Common myeloid progenitor, CD34-positive (primary cell): ENCODE measurements around the gene WDR27.
"Not testable (repeated sequence)": the region's sequence is repeated elsewhere in the genome, so short reads cannot be mapped to it uniquely, and the experiment has no call there.

ENCODE experiments used
- CTCF ChIA-PET: fragments of 350-600 bp; sonication (Branson Sonifier 250); formaldehyde crosslinking; loops from one replicate; lab custom pipeline; 2021; ENCODE audit warnings: antibody characterized with exemption; lab: Charles Lee
- POLR2A ChIA-PET: fragments of 350-600 bp; sonication (Branson Sonifier 250); formaldehyde crosslinking; loops from one replicate; lab custom pipeline; 2021; ENCODE audit warnings: antibody characterized with exemption; lab: Charles Lee
- DNase-seq, 3 donors: peaks; one replicate each; pipeline versions ENCODE4 v3.0.0 to v3.0.0-alpha.2; 2013
- H3K27ac ChIP-seq, 2 experiments: 1 replicate in 1 of 2; 2 replicates in 1 of 2; pipeline ENCODE4 v1.7.0; 2013; ENCODE audit warnings: inconsistent platforms in 2 of 2, low read length in 2 of 2, mild to moderate bottlenecking in 2 of 2, low read depth in 1 of 2, moderate library complexity in 1 of 2; ENCODE audit not compliant: severe bottlenecking in 2 of 2, insufficient read depth in 1 of 2, poor library complexity in 1 of 2
- H3K27me3 ChIP-seq, 5 experiments: replicated peaks in 2 of 5; 1 replicate in 3 of 5; 2 replicates in 2 of 5; pipeline versions ENCODE4 v1.6.1 to v1.7.0; 2013; ENCODE audit warnings: low read length in 4 of 5, mild to moderate bottlenecking in 2 of 5, moderate library complexity in 2 of 5, inconsistent platforms in 1 of 5; ENCODE audit not compliant: insufficient read depth in 5 of 5, control insufficient read depth in 4 of 5
- H3K36me3 ChIP-seq, 4 experiments: 1 replicate in 2 of 4; 2 replicates in 2 of 4; pipeline versions ENCODE4 v1.6.1 to v1.7.0; 2013; ENCODE audit warnings: low read length in 3 of 4, control low read depth in 1 of 4, mild to moderate bottlenecking in 1 of 4; ENCODE audit not compliant: control insufficient read depth in 4 of 4, insufficient read depth in 4 of 4
- H3K4me1 ChIP-seq, 4 experiments: 1 replicate in 3 of 4; 2 replicates in 1 of 4; pipeline versions ENCODE4 v1.6.1 to v1.7.1; 2013; ENCODE audit warnings: low read length in 3 of 4, mild to moderate bottlenecking in 3 of 4, control low read depth in 1 of 4, inconsistent platforms in 1 of 4, moderate library complexity in 1 of 4; ENCODE audit not compliant: control insufficient read depth in 4 of 4, insufficient read depth in 4 of 4; ENCODE audit errors: control extremely low read depth in 1 of 4
- H3K4me3 ChIP-seq, 7 experiments: 1 replicate in 4 of 7; 2 replicates in 3 of 7; pipeline versions ENCODE4 v1.5.1 to v1.7.0; 2013; ENCODE audit warnings: mild to moderate bottlenecking in 7 of 7, low read length in 6 of 7, moderate library complexity in 6 of 7, inconsistent platforms in 2 of 7, low read depth in 2 of 7, control low read depth in 1 of 7; ENCODE audit not compliant: insufficient read depth in 4 of 7, control insufficient read depth in 1 of 7; ENCODE audit errors: extremely low read depth in 1 of 7
- H3K9me3 ChIP-seq, 5 experiments: 1 replicate in 4 of 5; 2 replicates in 1 of 5; pipeline versions ENCODE4 v1.6.1 to v1.7.1; 2013; ENCODE audit warnings: low read length in 4 of 5, mild to moderate bottlenecking in 2 of 5, inconsistent platforms in 1 of 5, low read depth in 1 of 5, moderate library complexity in 1 of 5; ENCODE audit not compliant: control insufficient read depth in 4 of 5, insufficient read depth in 2 of 5; ENCODE audit errors: control extremely low read depth in 1 of 5
- WGBS: methylation state at CpG from one replicate; pipeline ENCODE4 v1.1.5; 2013; ENCODE audit not compliant: insufficient coverage; 5-methylcytosine and 5-hydroxymethylcytosine counted together

Gene WDR27

DNA sequence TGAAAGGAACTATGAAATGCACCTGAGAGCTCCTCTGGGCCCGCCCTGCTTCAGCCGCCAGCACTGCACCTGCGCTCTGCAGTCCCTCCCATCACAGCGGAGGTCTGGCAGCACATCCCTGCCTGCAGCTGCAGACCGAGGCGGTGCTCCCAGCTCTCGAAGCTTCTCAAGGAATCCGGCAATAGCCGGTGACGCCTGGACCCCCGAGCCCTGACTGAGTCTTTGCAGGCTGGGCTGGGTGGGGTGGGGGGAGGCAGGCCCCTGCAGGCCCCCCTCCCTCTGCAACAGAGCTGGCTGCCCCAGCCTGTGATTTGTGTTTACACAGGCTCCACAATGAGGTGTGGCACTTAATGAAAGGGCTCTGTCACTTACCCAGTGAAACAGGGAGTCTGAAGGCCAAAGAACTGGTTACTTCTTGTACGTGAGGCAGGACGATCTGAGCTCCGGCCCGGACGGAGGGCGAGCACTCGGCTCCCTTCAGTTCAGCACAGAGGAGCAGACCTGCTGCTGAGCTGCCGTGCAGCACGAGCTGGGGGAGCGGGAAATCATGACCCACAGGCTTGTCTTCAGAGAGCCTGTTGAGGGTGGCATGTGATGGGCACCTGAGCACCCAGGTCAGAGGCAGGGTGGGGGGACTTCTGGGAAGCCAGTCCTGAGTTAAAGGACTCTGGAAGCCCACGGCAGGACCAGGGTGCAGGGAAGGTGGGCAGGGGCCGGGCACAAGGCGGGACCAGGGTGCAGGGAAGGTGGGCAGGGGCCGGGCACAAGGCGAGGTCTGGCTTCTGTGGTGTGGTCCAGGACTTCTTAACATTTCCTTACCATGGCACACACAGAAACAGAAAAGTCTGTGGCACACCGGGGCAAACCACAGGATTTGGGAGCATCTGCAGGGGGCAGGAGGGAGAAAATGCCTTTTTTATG is 255.9 kb downstream of the WDR27 start:
- no peaks in the 10 kb centered on the region for H3K36me3 ChIP-seq
- ChIA-PET CTCF (no interaction called here), POLR2A (no interaction called here)
- no peaks in the 10 kb centered on the region for H3K27me3 ChIP-seq
- H3K4me3 ChIP-seq = no peak overlapping the region
- H3K27ac ChIP-seq = no peak overlapping the region
- DNase-seq = no peak
- H3K4me1 ChIP-seq = no peaks in the 10 kb centered on the region
- 96% methylated on average over 23 of the region's 27 CpGs for WGBS
- peaks cover 0 to 2% (median 0%) of the 10 kb centered on the region in 5 experiments for H3K9me3 ChIP-seq

DNA sequence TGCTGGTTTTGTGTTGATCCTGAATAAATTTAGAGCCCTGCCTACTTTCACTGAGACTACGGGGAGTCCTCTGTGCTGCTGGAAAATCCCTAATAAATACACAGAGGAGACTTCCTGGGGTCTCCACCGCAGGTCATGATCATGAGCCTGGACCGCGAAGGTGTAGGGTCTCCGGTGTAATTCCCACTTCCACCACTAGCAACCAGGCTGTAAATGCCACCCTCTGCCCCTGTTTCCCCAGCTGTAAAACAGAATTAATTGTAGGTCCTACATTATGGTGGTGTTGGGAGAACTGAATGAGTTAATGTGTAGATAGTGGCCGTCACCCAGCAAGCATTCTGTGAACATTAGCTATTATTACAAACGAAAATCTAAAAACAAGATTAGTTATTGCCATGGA is 256.6 kb downstream of the WDR27 start:
- ChIA-PET POLR2A (no interaction called here), CTCF (no interaction called here)
- DNase-seq = no peak
- Histone ChIP-seq H3K27me3 (no peaks in the 10 kb centered on the region), H3K36me3 (no peaks in the 10 kb centered on the region), H3K27ac (no peak overlapping the region), H3K4me1 (no peaks in the 10 kb centered on the region), H3K9me3 (peaks cover 0 to 2% (median 0%) of the 10 kb centered on the region in 5 experiments), H3K4me3 (no peak overlapping the region)
- WGBS = 96% methylated on average over 2 of the region's 7 CpGs

DNA sequence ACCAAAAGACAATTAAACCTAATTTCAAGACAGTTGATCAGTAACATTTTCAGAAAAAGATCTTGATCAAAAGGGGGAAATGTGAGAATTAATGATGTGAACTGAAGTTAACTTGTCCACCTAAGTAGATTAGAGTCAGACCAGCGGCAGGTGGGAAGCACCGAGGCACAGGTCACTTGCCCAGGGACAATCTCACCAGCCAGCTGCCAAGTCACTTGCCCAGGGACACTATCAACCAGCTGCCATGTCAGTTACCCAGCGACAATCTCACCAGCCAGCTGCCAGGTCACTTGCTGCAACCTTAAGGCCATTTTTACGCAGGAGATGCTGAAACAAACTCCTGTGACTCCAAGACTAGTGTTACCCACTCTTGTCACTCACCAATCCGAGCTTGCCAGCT is 260.5 kb downstream of the WDR27 start:
- WGBS = 90% methylated on average over 3 of the region's 5 CpGs

DNA sequence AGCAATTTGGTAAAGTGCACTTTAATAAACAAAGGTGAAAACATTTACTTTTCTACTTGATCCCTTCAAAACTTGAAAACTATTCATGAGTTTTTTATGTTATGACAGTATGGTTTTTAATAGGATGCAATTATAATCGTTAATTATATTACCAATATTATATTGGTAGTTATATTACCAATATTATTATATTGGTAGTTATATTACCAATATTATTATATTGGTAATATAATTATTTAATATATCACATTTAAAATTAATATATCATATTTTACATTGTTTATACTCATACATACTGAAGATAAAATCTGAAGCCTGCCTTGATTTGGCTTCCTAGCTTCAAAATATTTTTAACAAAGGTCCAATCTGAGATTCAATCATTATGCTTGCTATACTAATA is 262.1 kb downstream of the WDR27 start:
- Histone ChIP-seq H3K36me3 (no peaks in the 10 kb centered on the region), H3K4me3 (no peak overlapping the region), H3K9me3 (peaks cover 0 to 6% (median 2%) of the 10 kb centered on the region in 5 experiments), H3K27ac (no peak overlapping the region), H3K4me1 (no peaks in the 10 kb centered on the region), H3K27me3 (no peaks in the 10 kb centered on the region)
- POLR2A ChIA-PET = no interaction called here
- DNase-seq = no peak
- WGBS = no CpG with 5 or more reads among the region's 1 CpG
- CTCF ChIA-PET = no interaction called here

More for the DNA sequence above, 260.5 kb downstream of the WDR27 start:
- H3K9me3 ChIP-seq = peaks cover 0 to 2% (median 0%) of the 10 kb centered on the region in 5 experiments
- no peak for DNase-seq
- no peak overlapping the region for H3K27ac ChIP-seq
- no peaks in the 10 kb centered on the region for H3K36me3 ChIP-seq
- no peaks in the 10 kb centered on the region for H3K4me1 ChIP-seq
- CTCF ChIA-PET = no interaction called here
- no peak overlapping the region for H3K4me3 ChIP-seq
- H3K27me3 ChIP-seq = no peaks in the 10 kb centered on the region
- POLR2A ChIA-PET = no interaction called here

DNA sequence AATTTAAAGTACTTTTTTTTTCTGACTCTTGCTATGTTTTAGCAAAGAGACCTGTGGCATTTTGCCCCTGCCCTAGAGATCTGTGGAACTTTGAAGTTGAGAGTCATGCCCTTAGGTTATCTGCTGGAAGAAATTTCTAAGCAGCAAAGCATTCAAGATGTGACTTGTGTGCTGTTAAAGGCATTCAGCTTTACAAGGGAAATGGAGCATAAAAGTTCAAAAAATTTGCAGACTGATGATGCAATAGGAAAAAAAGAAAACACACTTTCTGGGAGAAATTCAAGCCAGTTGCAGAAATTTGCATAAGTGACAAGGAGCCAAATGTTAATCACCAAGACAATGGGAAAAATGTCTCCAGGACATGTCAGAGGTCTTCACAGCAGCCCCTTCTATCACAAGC is 267.3 kb downstream of the WDR27 start:
- CTCF ChIA-PET, H3K4me3 ChIP-seq, DNase-seq, POLR2A ChIA-PET, H3K4me1 ChIP-seq, H3K36me3 ChIP-seq, H3K27me3 ChIP-seq, H3K27ac ChIP-seq: not testable (repeated sequence)
- peaks cover 1 to 40% (median 14%) of the 10 kb centered on the region in 5 experiments for H3K9me3 ChIP-seq

- H3K4me3 ChIP-seq = no peak overlapping the region
- peaks cover 1 to 47% (median 24%) of the 10 kb centered on the region in 5 experiments for H3K9me3 ChIP-seq
- H3K27ac ChIP-seq = no peak overlapping the region
- no peaks in the 10 kb centered on the region for H3K27me3 ChIP-seq
- DNase-seq = no peak
- POLR2A ChIA-PET = no interaction called here
- CTCF ChIA-PET = no interaction called here
- H3K4me1 ChIP-seq = no peaks in the 10 kb centered on the region
- no peaks in the 10 kb centered on the region for H3K36me3 ChIP-seq
- 91% methylated on average over 10 of the region's 11 CpGs for WGBS
These were observed 272.8 kb downstream of the WDR27 start for GRCh38 chr6:169429001-169429400.

- no peak for DNase-seq
- Histone ChIP-seq H3K27ac (no peak overlapping the region), H3K27me3 (no peaks in the 10 kb centered on the region), H3K36me3 (no peaks in the 10 kb centered on the region), H3K4me1 (no peaks in the 10 kb centered on the region), H3K9me3 (peaks cover 1 to 51% (median 24%) of the 10 kb centered on the region in 5 experiments), H3K4me3 (no peak overlapping the region)
- 83% methylated on average over 7 of the region's 12 CpGs for WGBS
- ChIA-PET POLR2A (no interaction called here), CTCF (no interaction called here)
These were observed 273.3 kb downstream of the WDR27 start for GRCh38 chr6:169428532-169428931.
